ENCODE data around the gene HIVEP2. TPM values are rescaled to one million over a fixed set of nuclear protein-coding genes. Genes with fewer than 3 reads are reported as not detected.

Gene HIVEP2
- total RNA-seq, 1 donor, result 28.9 TPM

DNA sequence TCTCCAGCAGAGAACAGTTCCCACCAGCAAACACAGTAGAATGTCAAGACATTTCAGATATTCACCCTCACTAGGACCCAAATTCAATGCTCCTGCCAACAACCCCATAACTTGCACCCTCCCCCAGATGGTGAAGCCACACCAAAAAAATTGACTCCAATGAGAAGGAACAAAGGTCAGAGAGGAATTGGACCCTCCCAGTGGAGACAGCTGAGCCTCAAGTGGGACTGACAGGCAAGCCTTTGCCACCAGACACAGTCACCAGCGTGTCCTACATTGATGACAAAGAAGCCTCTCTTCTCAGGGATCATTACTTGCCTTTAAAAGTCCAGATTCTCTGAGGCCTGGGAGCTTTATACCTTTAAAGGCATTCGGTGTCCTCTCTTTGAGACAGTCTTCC lies 64.8 kb downstream of the HIVEP2 start:
- H3K4me3 ChIP-seq (ENCODE audit: low read depth, low read length), result no peak overlapping the region
- TF ChIP-seq, protein P1, sequence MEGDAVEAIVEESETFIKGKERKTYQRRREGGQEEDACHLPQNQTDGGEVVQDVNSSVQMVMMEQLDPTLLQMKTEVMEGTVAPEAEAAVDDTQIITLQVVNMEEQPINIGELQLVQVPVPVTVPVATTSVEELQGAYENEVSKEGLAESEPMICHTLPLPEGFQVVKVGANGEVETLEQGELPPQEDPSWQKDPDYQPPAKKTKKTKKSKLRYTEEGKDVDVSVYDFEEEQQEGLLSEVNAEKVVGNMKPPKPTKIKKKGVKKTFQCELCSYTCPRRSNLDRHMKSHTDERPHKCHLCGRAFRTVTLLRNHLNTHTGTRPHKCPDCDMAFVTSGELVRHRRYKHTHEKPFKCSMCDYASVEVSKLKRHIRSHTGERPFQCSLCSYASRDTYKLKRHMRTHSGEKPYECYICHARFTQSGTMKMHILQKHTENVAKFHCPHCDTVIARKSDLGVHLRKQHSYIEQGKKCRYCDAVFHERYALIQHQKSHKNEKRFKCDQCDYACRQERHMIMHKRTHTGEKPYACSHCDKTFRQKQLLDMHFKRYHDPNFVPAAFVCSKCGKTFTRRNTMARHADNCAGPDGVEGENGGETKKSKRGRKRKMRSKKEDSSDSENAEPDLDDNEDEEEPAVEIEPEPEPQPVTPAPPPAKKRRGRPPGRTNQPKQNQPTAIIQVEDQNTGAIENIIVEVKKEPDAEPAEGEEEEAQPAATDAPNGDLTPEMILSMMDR (IDR thresholded peaks at IDR 0.05; ENCODE audit: insufficient read depth, low read depth, low read length), result no peak
- no peak for DNase-seq (ENCODE audit: low read depth)

DNA sequence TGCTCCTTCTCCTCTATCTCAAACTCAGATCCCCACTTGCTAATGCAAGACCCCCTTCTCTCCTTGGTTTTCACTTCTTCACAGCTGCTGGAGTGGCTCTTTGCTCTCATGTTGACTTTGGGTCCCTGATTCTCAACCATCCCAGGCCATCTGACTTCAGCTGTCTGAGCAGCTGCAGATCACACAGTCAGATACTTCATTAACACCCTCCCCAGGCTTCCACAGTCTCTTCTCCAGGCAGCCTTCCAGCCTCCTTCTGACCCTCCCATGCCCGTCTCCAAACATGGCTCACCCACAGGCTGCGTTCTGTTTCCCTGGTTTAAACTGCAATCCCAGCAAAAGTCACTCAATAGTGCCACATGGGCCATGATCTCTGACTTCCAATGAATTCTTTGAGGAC lies 65.4 kb downstream of the HIVEP2 start:
- TF ChIP-seq, protein P1 (IDR thresholded peaks at IDR 0.05; ENCODE audit: insufficient read depth, low read depth, low read length), result no peak
- no peak for DNase-seq (ENCODE audit: low read depth)

DNA sequence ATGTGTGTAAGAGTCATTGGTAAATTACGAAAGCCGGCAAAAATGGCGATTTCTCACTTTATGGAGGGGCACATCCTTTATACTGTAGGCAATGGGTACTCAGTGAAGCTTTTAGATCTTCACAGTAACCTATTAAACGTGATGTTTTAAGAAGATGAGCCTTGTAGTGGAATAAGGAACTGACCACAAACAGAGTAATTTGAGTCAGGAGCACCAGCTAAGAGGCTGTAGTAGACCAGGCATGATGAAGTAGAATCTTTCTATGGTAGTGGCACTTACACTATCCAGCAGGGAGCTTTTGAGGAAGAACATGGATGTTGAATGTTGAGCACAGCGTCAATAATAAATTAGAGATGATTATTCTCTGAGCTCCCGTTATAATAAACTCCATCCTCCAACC lies 65.9 kb downstream of the HIVEP2 start:
- H3K4me3 ChIP-seq (ENCODE audit: low read depth, low read length), result no peak overlapping the region
- TF ChIP-seq, protein P1 (IDR thresholded peaks at IDR 0.05; ENCODE audit: insufficient read depth, low read depth, low read length), result no peak
- DNase-seq (ENCODE audit: low read depth), result no peak

More for the DNA sequence above, 65.4 kb downstream of the HIVEP2 start:
- no peak overlapping the region for H3K4me3 ChIP-seq (ENCODE audit: low read depth, low read length)

DNA sequence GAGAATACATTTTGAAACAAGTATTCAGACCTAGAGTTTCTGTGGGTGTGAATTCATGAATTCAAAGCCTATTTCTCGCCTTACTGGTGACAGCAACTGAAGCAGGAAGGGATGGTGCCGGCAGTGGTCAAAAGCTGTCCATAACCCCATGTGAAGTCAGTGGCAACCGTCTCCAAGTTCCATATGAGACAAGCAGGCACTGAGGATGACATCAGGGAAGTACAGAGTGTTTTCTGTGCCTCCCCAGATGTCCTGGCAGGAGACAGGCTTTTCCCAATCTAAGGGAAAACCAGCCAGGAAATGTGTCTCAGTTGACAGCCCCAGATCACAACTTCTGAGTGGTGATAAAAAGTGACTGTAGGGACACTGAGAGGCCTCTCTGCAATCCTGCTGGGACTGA lies 66.6 kb downstream of the HIVEP2 start:
- no peak for DNase-seq (ENCODE audit: low read depth)
- no peak overlapping the region for H3K4me3 ChIP-seq (ENCODE audit: low read depth, low read length)
- TF ChIP-seq, protein P1 (IDR thresholded peaks at IDR 0.05; ENCODE audit: insufficient read depth, low read depth, low read length), result no peak

DNA sequence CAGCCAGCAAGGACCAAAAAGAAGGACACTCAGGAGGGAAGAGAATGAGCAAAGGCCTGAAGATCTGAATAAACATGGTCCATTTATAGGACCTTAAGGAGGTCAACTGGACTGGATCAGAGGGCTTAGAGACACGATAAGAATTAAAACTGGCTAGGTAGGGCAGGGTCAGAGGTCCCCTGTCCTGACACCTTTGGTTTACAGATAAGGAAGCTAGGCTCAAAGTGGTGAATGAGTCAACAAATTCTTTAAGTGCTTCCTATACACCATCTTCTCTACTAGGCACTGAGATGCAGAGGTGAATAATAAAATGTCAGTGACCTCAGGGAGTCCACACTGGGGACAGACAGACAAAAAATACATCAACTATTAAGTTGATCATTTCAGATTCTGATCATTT lies 70.3 kb downstream of the HIVEP2 start:
- H3K4me3 ChIP-seq (ENCODE audit: low read depth, low read length), result no peak overlapping the region
- DNase-seq (ENCODE audit: low read depth), result no peak
- TF ChIP-seq, protein P1 (IDR thresholded peaks at IDR 0.05; ENCODE audit: insufficient read depth, low read depth, low read length), result no peak

DNA sequence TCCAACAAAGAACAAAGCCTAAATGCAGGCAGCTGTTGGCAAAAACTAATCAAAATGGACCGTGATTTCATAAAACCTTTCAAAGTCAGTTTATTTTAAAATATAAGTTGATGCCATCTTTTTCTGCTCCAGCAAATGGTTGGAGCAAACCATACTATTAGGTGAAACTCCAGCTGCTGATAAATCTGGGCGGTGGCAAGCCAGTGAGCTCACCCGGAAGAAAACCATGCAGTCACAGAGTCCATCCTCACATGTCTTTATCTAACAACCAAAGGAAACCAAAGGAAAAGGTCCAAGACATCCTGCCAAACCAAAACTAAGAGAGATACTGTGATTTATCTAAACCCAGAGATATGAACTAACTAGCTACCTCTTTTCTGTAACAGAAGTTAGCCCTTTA lies 72.6 kb downstream of the HIVEP2 start:
- H3K4me3 ChIP-seq (ENCODE audit: low read depth, low read length), result no peak overlapping the region
- DNase-seq (ENCODE audit: low read depth), result no peak

DNA sequence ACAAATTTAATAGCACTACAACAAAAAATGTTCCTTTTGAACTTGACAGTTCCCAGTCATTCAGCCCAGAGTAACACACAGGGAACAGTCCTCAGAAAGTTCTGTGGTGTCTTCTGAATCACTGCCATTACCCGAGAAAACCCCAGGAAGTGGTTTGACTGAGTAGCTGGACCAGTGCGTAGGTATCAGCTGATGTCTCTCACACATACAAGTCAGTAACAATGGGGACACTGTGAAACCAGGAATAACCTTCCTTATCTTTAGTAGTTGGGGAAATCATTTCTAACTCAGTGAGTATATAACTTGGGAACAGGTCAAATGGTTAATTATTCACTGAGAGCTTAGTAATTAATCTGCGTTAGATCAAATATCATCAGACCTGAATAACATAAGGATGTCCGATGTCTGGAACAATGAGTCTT lies 73.1 kb downstream of the HIVEP2 start:
- H3K4me3 ChIP-seq (ENCODE audit: low read depth, low read length), result no peak overlapping the region
- TF ChIP-seq, protein P1 (IDR thresholded peaks at IDR 0.05; ENCODE audit: insufficient read depth, low read depth, low read length), result no peak
- DNase-seq (ENCODE audit: low read depth), result peak; percentile 88

More for the DNA sequence above, 72.6 kb downstream of the HIVEP2 start:
- TF ChIP-seq, protein P1 (IDR thresholded peaks at IDR 0.05; ENCODE audit: insufficient read depth, low read depth, low read length), result no peak
